Thyroid gland (tissue), 4 donors: ENCODE data around the gene CDON. TPM values are rescaled to one million over a fixed set of nuclear protein-coding genes. Genes with fewer than 3 reads are reported as not detected.
A peak's percentile ranks its signal among the peaks of the same experiment; 100 is the strongest.

Experiments
- DNase-seq, 2 donors: peaks; one replicate each; pipeline ENCODE4 v3.0.0-alpha.2; 2019
- H3K27ac ChIP-seq, 3 donors: fragments of 200-600 bp; sonication (generic); 1 replicate in 2 of 3; 2 replicates in 1 of 3; pipeline ENCODE4 v1.5.1; 2016 to 2019; ENCODE audit warnings: mild to moderate bottlenecking in 1 of 3, moderate library complexity in 1 of 3
- H3K27me3 ChIP-seq: fragments of 200-600 bp; sonication (generic); one replicate; pipeline ENCODE4 v1.5.1; 2019
- H3K36me3 ChIP-seq, 2 donors: fragments of 200-600 bp; sonication (generic); one replicate each; pipeline ENCODE4 v1.5.1; 2016 to 2019
- H3K4me1 ChIP-seq, 2 donors: fragments of 200-600 bp; sonication (generic); one replicate each; pipeline ENCODE4 v1.5.1; 2017 to 2019
- H3K4me3 ChIP-seq, 3 donors: fragments of 200-600 bp; sonication (generic); replicated peaks in 1 of 3; 1 replicate in 2 of 3; 2 replicates in 1 of 3; pipeline ENCODE4 v1.5.1; 2016; ENCODE audit warnings: mild to moderate bottlenecking in 1 of 3
- H3K9me3 ChIP-seq: fragments of 200-600 bp; sonication (generic); one replicate; pipeline ENCODE4 v1.5.1; 2017
- POLR2A ChIP-seq, 2 donors: fragments of 450-650 bp; IDR thresholded peaks; one replicate each; pipeline ENCODE4 v1.6.1; 2017; ENCODE audit warnings: antibody characterized with exemption in 2 of 2, mild to moderate bottlenecking in 2 of 2, moderate library complexity in 1 of 2
- WGBS, 2 donors: methylation state at CpG; one replicate each; pipeline ENCODE4 v1.1.5; 2017; 5-methylcytosine and 5-hydroxymethylcytosine counted together
- intact Hi-C: fragments of 100-400 bp; cut with DNase I; formaldehyde crosslinking; loops from one replicate; pipeline ENCODE4 v1.15.1; 2023
- total RNA-seq, 4 donors: library from RNA; depleted of rRNA; stranded (reverse); fragments of >200 nt; gene quantifications; one replicate each; pipeline ENCODE4 v1.2.3, GENCODE V29; 2016
- TF ChIP-seq, protein P1 (sequence below), 6 experiments: fragments of 200-600 bp in 3 of 6; fragments of 450-650 bp in 3 of 6; sonication (generic) in 3 of 6; IDR thresholded peaks; one replicate each; pipeline ENCODE4 v1.5.1; 2016 to 2019; ENCODE audit warnings: antibody characterized with exemption in 6 of 6, mild to moderate bottlenecking in 2 of 6, inconsistent platforms in 1 of 6, moderate library complexity in 1 of 6

Gene CDON
- total RNA-seq, 4 donors from 2014 or later = 75.8 to 168 (median 108) TPM

DNA sequence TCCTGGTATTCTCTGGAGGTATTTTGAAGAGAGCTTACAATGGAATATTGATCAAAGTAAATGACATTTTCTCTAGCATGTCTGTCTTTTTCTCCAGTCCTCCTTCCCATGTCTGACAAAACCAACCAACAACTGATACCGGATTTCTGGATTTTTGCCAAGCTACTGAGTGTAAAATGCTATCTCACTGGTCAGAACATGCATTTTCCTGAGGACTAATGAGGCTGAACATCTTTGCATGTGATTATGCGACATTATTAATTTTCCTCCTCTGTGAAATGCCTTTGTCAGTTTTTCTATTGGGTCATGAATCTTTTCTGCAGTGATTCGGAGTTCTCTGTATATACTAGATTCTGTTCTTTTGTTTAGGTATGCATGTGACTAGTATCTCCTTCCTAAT is 51.4 kb downstream of the CDON start:
- Histone ChIP-seq H3K4me3 (no peak overlapping the region), H3K9me3 (no peaks in the 10 kb centered on the region), H3K4me1 (peaks cover 0 to 6% of the 10 kb centered on the region in 2 donors), H3K27ac (no peak overlapping the region), H3K36me3 (peaks cover under 1 to 8% of the 10 kb centered on the region in 2 donors), H3K27me3 (no peaks in the 10 kb centered on the region)
- WGBS, 2 donors = 66 to 68% methylated on average over 3 of the region's 3 CpGs
- no peak for TF ChIP-seq POLR2A (IDR thresholded peaks at IDR 0.05)
- TF ChIP-seq, protein P1, sequence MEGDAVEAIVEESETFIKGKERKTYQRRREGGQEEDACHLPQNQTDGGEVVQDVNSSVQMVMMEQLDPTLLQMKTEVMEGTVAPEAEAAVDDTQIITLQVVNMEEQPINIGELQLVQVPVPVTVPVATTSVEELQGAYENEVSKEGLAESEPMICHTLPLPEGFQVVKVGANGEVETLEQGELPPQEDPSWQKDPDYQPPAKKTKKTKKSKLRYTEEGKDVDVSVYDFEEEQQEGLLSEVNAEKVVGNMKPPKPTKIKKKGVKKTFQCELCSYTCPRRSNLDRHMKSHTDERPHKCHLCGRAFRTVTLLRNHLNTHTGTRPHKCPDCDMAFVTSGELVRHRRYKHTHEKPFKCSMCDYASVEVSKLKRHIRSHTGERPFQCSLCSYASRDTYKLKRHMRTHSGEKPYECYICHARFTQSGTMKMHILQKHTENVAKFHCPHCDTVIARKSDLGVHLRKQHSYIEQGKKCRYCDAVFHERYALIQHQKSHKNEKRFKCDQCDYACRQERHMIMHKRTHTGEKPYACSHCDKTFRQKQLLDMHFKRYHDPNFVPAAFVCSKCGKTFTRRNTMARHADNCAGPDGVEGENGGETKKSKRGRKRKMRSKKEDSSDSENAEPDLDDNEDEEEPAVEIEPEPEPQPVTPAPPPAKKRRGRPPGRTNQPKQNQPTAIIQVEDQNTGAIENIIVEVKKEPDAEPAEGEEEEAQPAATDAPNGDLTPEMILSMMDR (IDR thresholded peaks at IDR 0.05) = no peak
- intact Hi-C loops = no loop called here
- DNase-seq = no peak

DNA sequence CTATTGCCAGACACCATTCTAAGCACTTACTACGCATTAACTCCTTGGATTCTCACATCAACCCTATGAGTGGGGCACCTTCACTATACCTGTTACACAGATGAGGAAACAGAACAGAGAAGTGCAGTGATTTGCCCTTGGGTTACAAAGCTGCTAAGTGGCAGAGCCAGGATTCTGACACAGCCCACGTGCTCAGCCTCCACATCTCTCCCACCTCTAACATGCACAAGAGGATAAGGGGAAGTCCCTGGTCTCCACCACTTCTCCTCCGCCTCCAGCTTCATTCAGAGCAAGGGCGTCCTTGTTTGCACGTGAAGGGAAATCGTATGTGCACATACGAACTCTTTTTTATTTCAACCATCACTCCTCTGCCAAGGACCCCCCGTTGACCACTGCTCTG is 53.7 kb downstream of the CDON start:
- intact Hi-C loops = no loop called here
- H3K36me3 ChIP-seq = peaks cover 0 to 12% of the 10 kb centered on the region in 2 donors
- 88 to 96% methylated on average over 8 of the region's 8 CpGs for WGBS, 2 donors
- no peak for DNase-seq
- no peak overlapping the region for H3K4me3 ChIP-seq
- no peaks in the 10 kb centered on the region for H3K9me3 ChIP-seq
- TF ChIP-seq, protein P1 (IDR thresholded peaks at IDR 0.05) = no peak
- no peak for TF ChIP-seq POLR2A (IDR thresholded peaks at IDR 0.05)
- H3K27me3 ChIP-seq = no peaks in the 10 kb centered on the region
- peaks cover 0 to 6% of the 10 kb centered on the region in 2 donors for H3K4me1 ChIP-seq
- no peak overlapping the region for H3K27ac ChIP-seq

DNA sequence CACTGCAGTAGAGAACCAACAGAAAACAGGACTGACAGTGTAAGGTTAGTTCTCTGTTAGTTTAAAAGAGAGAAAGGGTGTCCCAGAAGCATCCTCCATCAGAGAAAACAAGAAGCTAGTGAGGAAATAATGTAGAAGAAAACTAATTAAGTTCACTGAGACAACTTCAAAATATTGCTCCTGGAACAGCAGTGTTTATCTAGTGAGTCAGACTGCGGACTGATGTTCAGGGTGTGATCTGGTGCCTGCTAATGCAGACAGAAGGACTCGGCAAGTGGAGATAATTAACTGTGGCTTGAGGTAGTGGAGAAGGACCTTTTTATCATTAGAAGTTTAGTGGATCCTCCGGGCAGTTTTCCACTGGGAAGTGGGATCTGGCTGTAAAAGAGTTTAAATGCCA is 55.4 kb downstream of the CDON start:
- no peak overlapping the region for H3K4me3 ChIP-seq
- H3K36me3 ChIP-seq = peaks cover 5 to 24% of the 10 kb centered on the region in 2 donors
- intact Hi-C loops = no loop called here
- no peaks in the 10 kb centered on the region for H3K9me3 ChIP-seq
- TF ChIP-seq POLR2A (IDR thresholded peaks at IDR 0.05) = no peak
- TF ChIP-seq, protein P1 (IDR thresholded peaks at IDR 0.05) = no peak
- 68 to 76% methylated on average over 3 of the region's 3 CpGs for WGBS, 2 donors
- H3K27me3 ChIP-seq = no peaks in the 10 kb centered on the region
- H3K27ac ChIP-seq = peak overlapping the region in 1 of 3 donors; percentile 8
- no peak for DNase-seq
- peaks cover 0 to 6% of the 10 kb centered on the region in 2 donors for H3K4me1 ChIP-seq

DNA sequence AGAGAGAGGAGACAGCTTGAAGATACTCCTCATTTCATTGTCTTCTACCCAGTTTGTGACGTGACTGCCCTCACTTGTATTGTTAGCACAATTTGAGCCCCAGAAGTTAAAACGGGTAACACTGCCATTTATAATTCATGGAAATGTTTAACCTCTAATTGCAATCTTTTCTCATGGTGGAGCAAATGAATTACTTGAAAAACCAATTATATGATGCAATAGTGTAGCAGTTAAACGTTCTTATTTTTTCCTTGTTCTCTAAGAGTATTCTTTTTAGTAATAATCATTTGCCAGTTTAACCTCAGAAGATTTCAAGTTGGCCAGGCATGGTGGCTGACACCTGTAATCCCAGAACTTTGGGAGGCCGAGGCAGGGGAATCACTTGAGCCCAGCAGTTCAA is 56.6 kb downstream of the CDON start:
- no peak overlapping the region for H3K4me3 ChIP-seq
- no peaks in the 10 kb centered on the region for H3K9me3 ChIP-seq
- H3K4me1 ChIP-seq = peaks cover 0 to 6% of the 10 kb centered on the region in 2 donors
- H3K27me3 ChIP-seq = no peaks in the 10 kb centered on the region
- H3K27ac ChIP-seq = no peak overlapping the region
- peaks cover 5 to 28% of the 10 kb centered on the region in 2 donors for H3K36me3 ChIP-seq
- DNase-seq = no peak
- intact Hi-C loops = no loop called here
- TF ChIP-seq, protein P1 (IDR thresholded peaks at IDR 0.05) = no peak
- TF ChIP-seq POLR2A (IDR thresholded peaks at IDR 0.05) = no peak
- 81 to 85% methylated on average over 4 of the region's 4 CpGs for WGBS, 2 donors

DNA sequence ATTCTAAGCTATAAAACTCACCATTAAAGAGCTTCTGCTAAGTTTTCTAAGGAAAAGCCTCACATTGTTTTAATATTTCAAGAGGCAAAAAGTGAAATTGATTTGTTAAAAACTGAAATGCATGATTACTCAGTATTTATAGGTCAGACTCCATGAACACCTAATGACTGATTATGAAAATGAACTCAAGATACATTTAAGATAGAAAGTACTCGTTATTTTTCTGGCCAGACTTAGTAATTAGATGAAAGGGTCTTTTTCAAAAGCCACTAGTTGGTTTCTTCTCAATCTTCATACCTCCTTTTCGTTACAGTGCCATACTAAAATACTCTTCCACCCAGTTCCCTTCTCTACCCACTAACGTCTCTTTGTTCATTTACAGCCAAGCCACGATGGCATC is 60.5 kb downstream of the CDON start:
- WGBS, 2 donors = 91 to 92% methylated on average over 4 of the region's 4 CpGs
- no peak for DNase-seq
- Histone ChIP-seq H3K27ac (no peak overlapping the region), H3K36me3 (peaks cover 5 to 39% of the 10 kb centered on the region in 2 donors), H3K9me3 (no peaks in the 10 kb centered on the region), H3K4me1 (peaks cover 0 to 3% of the 10 kb centered on the region in 2 donors), H3K27me3 (no peaks in the 10 kb centered on the region), H3K4me3 (no peak overlapping the region)
- TF ChIP-seq, protein P1 (IDR thresholded peaks at IDR 0.05) = no peak
- no peak for TF ChIP-seq POLR2A (IDR thresholded peaks at IDR 0.05)
- intact Hi-C loops = no loop called here
